MCF 10A (cell line): Measurements from ENCODE around the gene ODC1. TPM values are rescaled to one million over a fixed set of nuclear protein-coding genes. Genes with fewer than 3 reads are reported as not detected.
A peak's percentile ranks its signal among the peaks of the same experiment; 100 is the strongest.

Experiments
- Bru-seq: library from RNA; stranded (reverse); fragments of 400-500 nt; gene quantifications from one replicate; lab custom pipeline; 2021; lab: Mats Ljungman, UMichigan
- BruChase-seq, 2 experiments: library from RNA; stranded (reverse); fragments of 400-500 nt; gene quantifications; one replicate each; lab custom pipeline; 2021; lab: Mats Ljungman, UMichigan
- BruUV-seq: library from RNA; stranded (reverse); fragments of 400-500 nt; replicated peaks from 2 replicates; lab custom pipeline; 2021; lab: Mats Ljungman, UMichigan
- CTCF ChIA-PET: fragments of 300-600 bp; sonication (Branson Sonifier 250); formaldehyde crosslinking; extraction: SDS; loops from one replicate; lab custom pipeline; 2021; ENCODE audit warnings: antibody characterized with exemption, inconsistent platforms; lab: Yijun Ruan, JAX
- POLR2A ChIA-PET: fragments of 300-600, 350-650 bp; sonication (Branson Sonifier 250); formaldehyde crosslinking; extraction: SDS; loops from one replicate; lab custom pipeline; 2020; ENCODE audit warnings: antibody characterized with exemption, inconsistent platforms; lab: Yijun Ruan, JAX
- DNase-seq: peaks from one replicate; pipeline ENCODE4 v3.0.0-alpha.2; 2018; ENCODE audit not compliant: unreplicated experiment
- H3K27ac Mint-ChIP-seq: one replicate; pipeline ENCODE4 v1.8.0; 2022; ENCODE audit warnings: mild to moderate bottlenecking, low read depth, mixed read lengths; ENCODE audit not compliant: unreplicated experiment
- H3K27me3 Mint-ChIP-seq: one replicate; pipeline ENCODE4 v1.8.0; 2022; ENCODE audit warnings: mixed read lengths; ENCODE audit not compliant: insufficient read depth, unreplicated experiment
- H3K36me3 Mint-ChIP-seq: one replicate; pipeline ENCODE4 v1.8.0; 2022; ENCODE audit warnings: mild to moderate bottlenecking, moderate library complexity, mixed read lengths; ENCODE audit not compliant: insufficient read depth, unreplicated experiment
- H3K4me1 Mint-ChIP-seq: one replicate; pipeline ENCODE4 v1.8.0; 2022; ENCODE audit warnings: mixed read lengths; ENCODE audit not compliant: insufficient read depth, unreplicated experiment
- H3K4me3 Mint-ChIP-seq: one replicate; pipeline ENCODE4 v1.8.0; 2022; ENCODE audit warnings: mild to moderate bottlenecking, moderate library complexity, mixed read lengths; ENCODE audit not compliant: unreplicated experiment
- H3K9me3 Mint-ChIP-seq: one replicate; pipeline ENCODE4 v1.8.0; 2022; ENCODE audit warnings: mixed read lengths; ENCODE audit not compliant: unreplicated experiment
- CTCF ChIP-seq: fragments of 200-600 bp; IDR thresholded peaks from one replicate; pipeline ENCODE4 v1.8.0; 2022; ENCODE audit warnings: antibody characterized with exemption, mild to moderate bottlenecking; ENCODE audit not compliant: unreplicated experiment
- intact Hi-C: fragments of 100-400 bp; cut with micrococcal nuclease; formaldehyde crosslinking; loops from 2 replicates; pipeline ENCODE4 v1.14.1; 2022
- long read RNA-seq: library from polyadenylated mRNA; stranded (forward); transcript quantifications from one replicate; pipeline ENCODE4 v2.0.0, GENCODE V29; 2022
- total RNA-seq: library from RNA; stranded (reverse); gene quantifications from 2 replicates; pipeline ENCODE4 v1.2.3, GENCODE V29; 2022

The ODC1 gene
- total RNA-seq (321 and 341 TPM in 2 replicates), Bru-seq, nascent RNA (percentile 98 among the genes with signal in this experiment), BruChase-seq, experiment 1, labeled RNA remaining after a 6-hour chase (percentile 99 among the genes with signal in this experiment), BruChase-seq, experiment 2, labeled RNA remaining after a 2-hour chase (percentile 98 among the genes with signal in this experiment)
- long read RNA-seq, transcript ODC1-201 (12 exons, 2,653 nt) = major isoform, 1,032 of 1,178 reads
- long read RNA-seq, partial matches to known transcripts = 65 of 1,178 reads
- long read RNA-seq, other reads (novel, unspliced or antisense) = 81 of 1,178 reads

GRCh38 chr2:10447895-10448575 lies at the start of gene ODC1:
Gene ODC1 (minus strand): TSS chr2:10448327. CDS start chr2:10445032, 3,295 bp downstream.
- intact Hi-C loops = loop anchor here (2.0 kb wide), 1 partner anchor 211 kb away; no protein-coding TSS in a partner anchor
- DNase-seq = peak; percentile 86
- H3K4me1 Mint-ChIP-seq = peaks cover 12% of the 10 kb centered on the region
- no peak for TF ChIP-seq CTCF
- H3K27ac Mint-ChIP-seq = peak within 1 kb of the TSS; percentile 91
- no TSS peak for BruUV-seq
- ChIA-PET CTCF (interaction anchor here (0.6 to 8.9 kb wide), 9 partner anchors 11 to 675 kb away, joined by 3 to 53 read pairs (median 4); no protein-coding TSS in a partner anchor), POLR2A (interaction anchor here (0.6 to 3.0 kb wide), 11 partner anchors 9 to 604 kb away, joined by 3 to 19 read pairs (median 4); partner anchors contain the start of gene NOL10)
- H3K27me3 Mint-ChIP-seq = no peaks in the 10 kb centered on the region
- no peaks in the 10 kb centered on the region for H3K9me3 Mint-ChIP-seq
- H3K36me3 Mint-ChIP-seq = peaks cover 23% of the 10 kb centered on the region
- peak within 1 kb of the TSS; percentile 93 for H3K4me3 Mint-ChIP-seq

GRCh38 chr2:10497797-10498251 lies 49.7 kb upstream of the ODC1 start:
- CTCF ChIA-PET = interaction anchor here (0.6 to 1.6 kb wide), 5 partner anchors 11 to 246 kb away, joined by 3 to 5 read pairs (median 3); partner anchors contain the start of gene ODC1

GRCh38 chr2:10495988-10496313 lies 47.8 kb upstream of the ODC1 start:
- no TSS peak for BruUV-seq
- peaks cover 25% of the 10 kb centered on the region for H3K4me1 Mint-ChIP-seq
- H3K4me3 Mint-ChIP-seq = no peak overlapping the region
- no peak for DNase-seq
- H3K9me3 Mint-ChIP-seq = no peaks in the 10 kb centered on the region
- intact Hi-C loops = loop anchor here (10.0 kb wide), 1 partner anchor 79 kb away; no protein-coding TSS in a partner anchor
- no peak overlapping the region for H3K27ac Mint-ChIP-seq
- POLR2A ChIA-PET = no interaction called here
- TF ChIP-seq CTCF = no peak
- peaks cover 10% of the 10 kb centered on the region for H3K27me3 Mint-ChIP-seq
- H3K36me3 Mint-ChIP-seq = peaks cover 5% of the 10 kb centered on the region
- CTCF ChIA-PET = no interaction called here

More at GRCh38 chr2:10497797-10498251, 49.7 kb upstream of the ODC1 start:
- H3K4me3 Mint-ChIP-seq = no peak overlapping the region
- no TSS peak for BruUV-seq
- H3K36me3 Mint-ChIP-seq = peaks cover 5% of the 10 kb centered on the region
- intact Hi-C loops = loop anchor here (10.0 kb wide), 1 partner anchor 77 kb away; no protein-coding TSS in a partner anchor
- H3K4me1 Mint-ChIP-seq = peaks cover 26% of the 10 kb centered on the region
- TF ChIP-seq CTCF = no peak
- peak; percentile 91 for DNase-seq
- H3K27ac Mint-ChIP-seq = no peak overlapping the region
- POLR2A ChIA-PET = interaction anchor here (0.7 to 2.8 kb wide), 10 partner anchors 14 to 178 kb away, joined by 3 to 10 read pairs (median 4); partner anchors contain the start of gene ODC1
- H3K27me3 Mint-ChIP-seq = peaks cover 21% of the 10 kb centered on the region
- no peaks in the 10 kb centered on the region for H3K9me3 Mint-ChIP-seq
